HG03457 (cell line): ENCODE data around the gene ZRANB3.
"Not testable (repeated sequence)": the region's sequence is repeated elsewhere in the genome, so short reads cannot be mapped to it uniquely, and the experiment has no call there.

Experiments used
- ATAC-seq: cut with Tn5 transposase; IDR thresholded peaks from one replicate; pipeline ENCODE4 v1.9.1; 2021; ENCODE audit warnings: moderate number of reproducible peaks; ENCODE audit not compliant: unreplicated experiment

Gene ZRANB3

DNA sequence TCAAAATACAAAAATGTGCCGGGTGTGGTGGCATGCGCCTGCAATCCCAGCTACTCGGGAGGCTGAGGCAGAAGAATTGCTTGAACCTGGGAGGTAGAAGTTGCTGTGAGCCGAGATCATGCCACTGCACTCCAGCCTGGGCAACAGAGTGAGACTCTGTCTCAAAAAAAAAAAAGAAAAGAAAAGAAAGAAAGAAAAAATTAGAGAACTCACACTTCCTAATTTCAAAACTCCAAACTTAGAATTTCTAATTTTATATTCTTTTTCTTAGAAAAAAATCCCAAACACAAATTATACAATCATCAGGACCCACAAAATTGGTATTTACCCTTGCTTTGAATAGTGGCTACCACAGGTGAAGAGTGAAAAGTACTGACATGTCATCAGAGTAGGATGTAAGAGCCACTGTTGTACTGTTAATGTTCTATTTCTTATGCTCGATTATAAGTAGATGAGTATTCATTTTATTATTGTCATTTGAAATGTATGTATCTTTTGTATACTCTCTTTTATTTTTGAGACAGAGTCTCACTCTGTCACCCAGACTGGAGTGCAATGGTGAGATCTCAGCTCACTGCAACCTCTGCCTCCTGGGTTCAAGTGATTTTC lies 182.8 kb downstream of the ZRANB3 start:
- ATAC-seq: not testable (repeated sequence)

DNA sequence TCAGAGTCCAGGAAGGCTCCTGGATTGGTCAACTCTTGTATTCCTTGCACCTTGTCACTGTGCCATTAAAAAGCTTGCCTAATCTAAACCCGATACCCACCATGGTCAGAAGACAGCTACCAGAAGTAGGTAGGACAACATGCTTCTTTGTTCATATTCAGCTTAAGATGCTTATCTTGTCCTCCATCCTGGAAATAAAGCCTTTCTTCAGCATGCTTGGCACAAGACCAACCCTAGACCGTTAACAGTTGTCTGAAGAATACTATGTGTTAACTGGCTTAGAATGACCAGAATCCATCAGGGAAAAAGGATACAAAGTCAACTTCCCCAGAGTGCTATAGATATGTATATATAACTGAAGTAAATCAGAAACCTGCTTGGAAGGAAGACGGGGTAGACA lies 193.9 kb downstream of the ZRANB3 start:
- no peak for ATAC-seq

DNA sequence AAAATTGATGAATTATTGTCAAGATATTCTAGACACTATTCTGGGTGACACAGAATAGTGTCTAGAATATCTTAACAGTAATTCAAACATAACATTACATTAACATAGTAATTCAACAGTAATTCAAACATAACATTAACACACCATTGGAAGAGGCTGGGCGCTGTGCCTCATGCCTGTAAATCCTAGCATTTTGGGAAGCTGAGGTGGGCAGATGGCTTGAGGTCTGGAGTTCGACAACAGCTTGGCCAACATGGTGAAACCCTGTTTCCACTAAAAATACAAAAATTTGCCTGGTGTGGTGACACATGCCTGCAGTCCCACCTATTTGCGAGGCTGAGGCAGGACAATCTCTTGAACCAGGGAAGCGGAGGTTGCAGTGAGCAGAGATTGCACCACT lies 195.8 kb downstream of the ZRANB3 start:
- ATAC-seq: no peak

DNA sequence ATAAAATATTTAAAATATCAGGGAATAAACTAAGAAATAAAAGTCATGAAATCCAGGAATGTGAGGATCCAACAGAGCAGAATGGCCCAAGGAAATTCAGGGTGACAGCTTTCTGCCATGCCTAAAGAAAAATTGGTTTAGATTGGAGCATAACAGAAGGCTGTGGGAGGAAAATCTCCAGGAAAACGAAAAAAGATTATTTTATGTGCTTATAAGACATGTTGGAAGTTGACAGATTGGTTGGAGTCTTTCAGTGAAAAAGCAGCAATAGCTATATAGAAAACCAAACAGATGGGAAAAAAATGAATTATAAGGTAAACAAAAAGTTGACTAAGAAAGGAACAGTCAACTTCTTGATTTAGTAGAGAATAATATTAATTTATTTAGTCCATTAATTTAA lies 203.9 kb downstream of the ZRANB3 start:
- ATAC-seq: no peak

DNA sequence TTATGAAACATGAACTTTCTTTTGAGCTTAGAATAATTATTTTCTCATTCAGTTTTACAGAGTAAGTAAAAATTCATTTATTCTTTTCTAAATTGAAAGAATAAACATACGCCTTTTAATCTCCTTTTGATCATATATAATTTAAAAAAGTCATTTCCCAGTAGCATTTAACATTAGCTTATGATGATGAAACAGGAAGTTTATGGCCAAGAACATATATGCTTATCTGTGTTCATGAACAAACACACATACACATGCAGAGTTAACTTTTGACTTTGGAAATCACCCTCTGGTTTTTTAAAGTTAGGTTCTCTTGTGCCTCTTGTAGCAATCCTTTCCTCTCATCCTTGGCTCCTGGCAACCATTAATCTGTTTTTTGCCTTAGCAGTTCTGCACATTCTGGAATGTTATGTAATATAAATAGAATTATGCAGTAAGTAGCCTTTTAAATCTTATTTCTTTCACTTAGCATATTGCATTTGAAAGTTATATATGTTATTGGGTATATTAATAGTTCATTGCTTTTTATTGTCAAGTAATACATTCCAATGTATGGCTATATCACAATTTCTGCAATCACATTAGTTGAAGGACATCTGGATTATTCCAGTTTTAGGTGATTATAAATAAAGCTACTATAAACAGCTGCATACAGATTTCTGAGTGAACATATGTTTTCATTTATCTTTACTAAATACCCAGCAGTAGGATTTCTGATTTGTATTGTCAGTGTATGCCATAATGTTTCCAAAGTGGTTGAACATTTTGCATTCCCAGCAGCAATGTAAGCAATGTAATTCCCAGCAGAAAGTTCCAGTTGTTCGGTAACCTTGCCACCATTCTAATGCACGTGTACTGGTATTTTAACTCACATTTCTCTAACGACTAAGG lies 210.3 kb downstream of the ZRANB3 start:
- ATAC-seq: no peak

DNA sequence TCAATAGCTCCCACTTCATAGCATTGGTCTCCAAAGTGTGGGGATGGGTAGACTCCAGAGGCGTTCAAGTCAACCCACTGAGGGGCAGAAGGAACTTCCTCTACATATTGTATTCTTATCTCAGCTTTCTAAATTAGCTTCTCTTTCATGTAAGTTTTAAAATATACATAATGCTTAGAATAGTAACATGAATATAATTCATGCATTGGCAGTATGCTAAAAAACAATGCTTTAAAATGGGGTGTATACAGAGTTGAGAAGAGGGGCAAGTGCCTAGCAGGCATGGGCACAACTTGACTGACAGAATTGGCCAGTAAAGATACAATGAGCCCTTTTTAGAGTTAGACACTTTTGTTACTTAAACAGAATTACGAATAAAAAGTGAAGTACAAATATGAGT lies 212.2 kb downstream of the ZRANB3 start:
- ATAC-seq: no peak

DNA sequence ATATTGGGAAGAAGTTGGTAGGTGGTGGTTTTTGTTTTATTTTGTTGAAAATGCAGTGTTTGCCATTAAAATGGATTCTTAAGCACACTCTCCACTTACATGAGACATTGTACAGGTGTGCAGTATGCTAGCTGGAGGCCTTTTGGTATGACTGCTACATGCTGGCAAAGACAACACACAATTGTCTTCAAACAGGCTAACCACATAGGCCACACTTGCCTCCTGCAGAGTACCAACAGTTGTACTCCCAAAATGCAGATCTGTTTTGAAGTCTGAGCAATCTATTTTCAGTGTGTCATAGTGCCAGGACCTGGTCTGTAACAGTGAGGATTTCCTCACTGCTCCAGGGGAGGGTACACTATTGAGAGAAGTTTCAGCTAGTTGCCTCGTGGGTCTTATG lies 213.6 kb downstream of the ZRANB3 start:
- ATAC-seq: no peak

DNA sequence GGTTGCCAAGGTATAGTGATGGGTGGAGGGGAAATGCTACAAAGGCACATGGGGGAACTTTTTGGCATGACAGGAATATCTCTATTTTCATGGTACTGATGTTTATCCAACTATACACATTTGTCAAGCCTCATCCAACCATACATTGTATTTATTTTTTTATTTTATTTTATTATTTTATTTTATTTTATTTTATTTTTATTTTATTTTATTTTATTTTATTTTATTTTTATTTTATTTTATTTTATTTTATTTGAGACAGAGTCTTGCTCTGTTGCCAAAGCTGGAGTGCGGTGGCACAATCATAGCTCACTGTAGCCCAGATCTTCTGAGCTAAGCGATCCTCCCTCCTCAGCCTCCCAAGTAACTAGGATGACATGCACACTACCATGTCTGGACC lies 219.1 kb downstream of the ZRANB3 start:
- ATAC-seq: no peak

DNA sequence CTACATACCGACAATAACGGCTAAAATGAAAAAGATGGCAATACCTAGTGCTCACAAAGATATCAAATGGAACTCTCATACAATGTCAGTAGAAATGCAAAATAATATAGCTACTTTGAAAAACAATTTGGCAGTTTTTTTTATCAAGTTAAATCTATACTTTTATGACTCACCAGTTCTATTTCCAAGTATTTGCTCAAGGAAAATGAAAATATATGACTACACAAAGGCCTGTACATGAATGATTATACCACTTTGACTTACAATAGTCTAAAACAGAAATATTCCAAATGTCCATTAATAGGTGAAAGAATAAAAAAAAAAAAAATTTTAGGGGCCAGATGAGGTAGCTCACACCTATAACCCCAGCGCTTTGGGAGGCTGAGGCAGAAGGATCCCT lies 219.8 kb downstream of the ZRANB3 start:
- ATAC-seq: no peak

DNA sequence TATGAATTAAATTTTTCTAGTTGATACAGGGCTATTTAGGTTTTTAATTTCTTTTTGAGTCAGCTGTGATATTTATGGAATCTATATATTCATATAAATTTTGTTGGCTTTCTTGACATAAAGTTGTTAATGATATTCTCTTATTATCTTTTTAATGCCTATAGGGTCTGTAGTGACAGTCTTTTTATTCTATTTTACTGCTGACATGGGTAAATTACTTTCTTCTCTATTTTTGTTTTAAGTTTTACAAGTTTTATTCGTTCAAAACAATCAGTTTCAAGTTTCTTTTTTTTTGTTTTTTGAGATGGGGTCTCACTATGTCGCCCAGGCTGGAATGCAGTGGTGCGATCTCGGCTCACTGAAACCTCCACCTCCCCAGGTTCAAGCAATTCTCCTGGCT lies 226.3 kb downstream of the ZRANB3 start:
- no peak for ATAC-seq

DNA sequence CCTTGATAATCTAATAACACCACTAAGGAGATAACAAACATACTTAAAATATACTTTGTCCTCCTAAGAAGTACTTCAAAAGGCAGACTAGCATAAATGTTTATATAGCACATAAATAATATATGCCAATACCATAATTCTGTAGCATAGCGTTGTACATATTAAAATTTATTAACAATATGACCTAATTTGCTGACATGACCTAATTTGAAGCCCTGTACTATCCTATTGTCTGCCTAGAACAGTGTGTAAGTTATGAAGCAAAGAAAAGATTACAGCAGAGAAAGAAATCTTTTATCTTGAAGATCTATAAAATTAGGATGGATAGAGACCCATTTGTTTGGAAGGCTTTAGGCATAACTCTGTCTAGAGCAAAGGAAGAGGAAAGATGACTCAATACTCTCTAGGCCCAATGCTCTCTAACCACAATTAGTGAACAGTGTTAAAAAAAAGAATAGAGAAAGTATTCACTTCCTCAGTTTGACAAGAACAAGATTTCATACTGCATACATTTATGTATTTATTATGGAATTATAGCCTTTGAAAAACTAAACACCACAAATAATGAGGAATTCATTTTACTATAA lies 231.3 kb downstream of the ZRANB3 start:
- no peak for ATAC-seq

DNA sequence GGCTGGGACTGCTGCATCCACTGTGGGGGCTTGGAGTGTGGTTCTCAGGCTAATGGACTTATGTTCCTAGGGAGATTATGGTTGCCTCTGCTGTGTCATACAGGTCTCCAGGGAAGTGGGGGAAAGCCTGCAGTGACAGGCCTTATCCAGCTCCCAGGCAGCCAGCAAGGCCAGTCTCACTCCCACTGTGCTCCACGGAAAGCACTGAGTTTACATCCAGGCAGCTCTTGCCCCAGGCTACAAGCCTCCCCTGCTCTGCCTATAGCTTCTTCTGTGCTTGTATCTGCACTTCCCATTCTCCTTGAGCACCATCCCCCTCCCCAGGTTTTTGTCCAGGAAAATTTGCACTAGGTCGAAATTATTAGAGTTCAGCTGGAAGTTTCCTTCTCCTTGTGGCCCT lies 231.9 kb downstream of the ZRANB3 start:
- no peak for ATAC-seq

DNA sequence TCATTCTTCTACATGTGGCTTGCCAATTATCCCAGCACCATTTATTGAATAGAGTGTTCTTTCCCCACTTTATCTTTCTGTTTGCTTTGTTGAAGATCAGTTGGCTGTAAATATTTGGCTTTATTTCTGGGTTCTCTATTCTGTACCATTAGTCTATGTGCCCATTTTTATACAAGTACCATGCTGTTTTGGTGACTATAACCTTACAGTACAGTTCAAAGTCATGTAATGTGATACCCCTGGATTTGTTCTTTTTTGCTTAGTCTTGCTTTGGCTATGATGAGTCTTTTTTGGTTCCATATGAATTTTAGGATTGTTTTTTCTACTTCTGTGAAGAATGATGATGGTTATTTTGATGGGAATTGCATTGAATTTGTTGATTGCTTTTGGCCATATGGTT lies 243.9 kb downstream of the ZRANB3 start:
- not testable (repeated sequence) for ATAC-seq

DNA sequence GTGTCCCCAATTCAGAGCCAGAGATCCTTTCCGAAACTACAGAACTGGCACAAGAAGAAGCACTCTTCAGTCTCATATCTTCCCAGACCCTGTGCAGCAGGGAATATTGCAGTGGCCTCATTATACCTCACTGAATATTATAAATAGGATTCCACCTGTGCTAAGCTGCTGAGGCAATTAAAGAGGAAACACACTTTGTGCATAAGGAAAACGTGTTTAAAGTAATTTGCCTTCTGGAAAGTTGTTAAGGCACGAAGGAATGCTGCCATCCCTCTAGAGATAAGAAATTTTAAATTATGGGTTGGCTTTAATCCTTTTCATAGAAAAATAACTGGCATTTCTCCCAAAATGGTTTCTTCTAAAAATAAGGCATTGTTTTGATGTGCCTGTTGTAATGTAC lies 245.6 kb downstream of the ZRANB3 start:
- ATAC-seq: no peak

DNA sequence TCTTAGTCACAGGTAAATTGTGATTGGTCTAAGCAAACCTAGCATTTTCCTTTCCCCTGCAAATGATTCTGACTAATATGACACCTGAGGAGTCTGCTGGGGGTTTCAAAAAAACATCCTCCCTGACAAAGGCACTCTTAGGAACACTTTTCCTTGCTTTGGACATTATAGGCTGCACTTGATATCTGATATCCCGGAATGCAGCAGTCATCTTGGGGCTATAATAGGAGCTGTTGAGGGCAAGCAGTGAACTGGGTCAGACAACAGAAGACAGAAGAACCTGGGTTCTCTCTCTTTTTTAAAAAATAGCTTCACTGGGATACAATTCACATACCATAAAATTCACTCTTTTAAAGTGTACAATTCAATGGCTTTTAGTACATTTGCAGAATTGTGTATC lies 249.6 kb downstream of the ZRANB3 start:
- no peak for ATAC-seq

DNA sequence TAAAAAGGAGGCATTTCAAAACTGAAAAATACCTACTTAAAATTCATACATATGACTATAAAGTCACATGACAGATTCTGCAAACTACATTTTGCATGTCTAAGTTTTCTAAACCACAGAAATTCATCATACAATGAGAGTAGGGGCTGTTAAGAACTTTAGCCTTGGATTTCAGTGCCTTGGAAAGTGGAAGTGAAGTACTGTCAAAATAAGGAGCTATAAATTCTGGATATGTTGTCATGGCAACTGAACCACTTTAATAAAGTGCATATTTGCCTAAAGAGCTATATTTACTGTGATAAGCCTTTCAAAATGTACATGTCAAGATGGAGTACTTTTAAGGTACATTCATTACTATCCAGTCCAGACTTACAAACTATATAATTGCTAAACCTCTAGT lies 251.8 kb downstream of the ZRANB3 start:
- ATAC-seq: no peak

DNA sequence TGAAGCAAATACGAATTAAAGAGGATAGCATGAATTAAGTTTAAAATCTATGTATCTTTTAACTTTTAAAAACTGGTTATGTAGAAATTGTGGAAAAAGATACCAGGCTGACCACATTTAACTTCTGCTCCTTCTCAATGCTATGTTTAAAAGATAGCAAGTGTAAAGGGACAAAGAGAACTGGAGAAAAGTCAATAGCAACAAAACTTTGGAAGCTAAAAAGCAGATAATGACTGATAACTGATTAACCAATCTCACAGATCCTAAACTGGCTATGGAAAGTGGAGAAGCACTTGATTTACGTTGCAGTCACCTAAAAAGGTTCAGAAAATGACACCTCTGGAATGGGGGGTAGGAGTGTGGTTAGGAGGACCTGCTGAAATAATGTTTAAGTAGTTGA lies 254.5 kb downstream of the ZRANB3 start:
- ATAC-seq: no peak

DNA sequence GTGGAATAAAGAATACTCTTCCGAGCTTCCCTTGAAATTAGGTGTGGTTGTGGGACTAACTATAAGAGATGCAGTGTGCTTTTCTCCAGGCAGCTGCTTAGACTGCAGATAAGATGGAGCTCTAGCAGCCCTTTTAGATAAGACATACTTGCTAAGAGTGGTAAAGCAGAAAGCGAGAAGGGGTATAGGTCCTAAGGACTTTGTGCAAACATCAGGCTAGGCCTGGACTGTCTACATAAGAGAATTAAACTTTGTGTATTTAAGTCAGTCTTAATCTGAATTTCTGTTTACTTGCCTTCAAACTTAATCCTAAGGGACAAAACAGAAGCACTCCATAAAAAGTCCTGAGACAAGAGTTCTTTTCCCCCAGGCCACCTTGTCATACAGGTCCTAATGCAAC lies 260.0 kb downstream of the ZRANB3 start:
- no peak for ATAC-seq

DNA sequence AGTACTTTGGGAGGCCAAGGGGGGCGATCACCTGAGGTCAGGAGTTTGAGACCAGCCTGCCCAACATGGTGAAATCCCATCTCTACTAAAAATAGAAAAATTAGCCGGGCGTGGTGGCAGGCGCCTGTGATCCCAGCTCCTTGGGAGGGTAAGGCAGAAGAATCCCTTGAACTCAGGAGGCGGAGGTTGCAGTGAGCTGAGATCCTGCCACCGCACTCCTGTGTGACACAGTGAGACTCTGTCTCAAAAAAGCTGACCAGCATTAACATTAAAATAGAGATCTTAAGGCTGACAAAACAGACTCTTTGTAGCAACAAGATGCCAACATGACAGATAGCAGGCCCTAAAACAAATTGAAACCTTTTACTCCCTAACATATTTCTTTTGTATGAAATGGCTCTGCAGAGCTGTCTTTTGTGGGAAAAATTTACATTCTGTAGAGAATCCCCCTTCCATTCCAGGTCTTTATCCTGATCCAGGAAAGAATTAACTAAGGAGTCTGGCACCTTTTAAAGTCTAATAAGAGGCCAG lies 265.0 kb downstream of the ZRANB3 start:
- ATAC-seq: no peak

DNA sequence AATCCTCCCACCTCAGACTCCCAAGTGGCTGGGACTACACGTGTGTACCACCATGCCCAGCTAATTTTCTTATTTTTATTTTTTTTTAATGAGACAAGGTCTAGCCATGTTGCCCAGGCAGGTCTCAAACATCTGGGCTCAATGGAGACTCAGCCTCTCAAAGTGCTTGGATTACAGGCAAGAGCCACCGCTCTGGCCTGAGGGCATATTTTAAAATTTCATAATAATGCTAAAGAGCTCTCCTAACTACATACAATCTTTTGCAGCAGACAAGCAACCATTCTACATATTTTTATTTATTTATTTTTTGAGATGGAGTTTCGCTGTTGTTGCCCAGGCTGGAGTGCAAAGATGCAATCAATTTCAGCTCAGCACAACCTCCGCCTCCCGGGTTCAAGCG lies 271.9 kb downstream of the ZRANB3 start:
- no peak for ATAC-seq

DNA sequence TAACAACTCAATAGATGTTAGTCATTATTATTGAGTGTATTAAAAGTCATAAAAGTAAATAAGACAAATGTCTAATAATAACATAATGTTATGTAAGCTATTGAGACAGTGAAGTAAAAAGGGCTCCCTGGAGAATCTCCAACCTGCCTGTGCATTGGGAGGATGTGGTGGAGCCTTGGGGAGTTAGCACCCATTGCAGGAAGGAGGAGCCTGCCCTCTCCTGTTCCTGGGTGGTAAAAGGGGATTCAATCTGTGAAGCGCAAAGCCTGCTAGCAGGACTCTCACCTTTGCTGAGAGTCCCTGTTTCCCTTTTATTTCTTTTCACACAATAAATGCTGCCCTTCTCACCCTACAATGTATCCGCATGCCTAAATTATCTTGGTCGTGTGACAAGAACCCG lies 272.8 kb downstream of the ZRANB3 start:
- no peak for ATAC-seq
